Measurements from ENCODE around the gene FBXO48. TPM values are rescaled to one million over a fixed set of nuclear protein-coding genes. Genes with fewer than 3 reads are reported as not detected.

Gene FBXO48
- total and polyA plus RNA-seq, 2 donors (not counting 1 experiment from before 2014, with no cell fraction given), result 0.33 to 0.65 TPM

GRCh38 chr2:68425503-68425902 lies 41.6 kb downstream of the FBXO48 start:
- TF ChIP-seq CTCF (conservative IDR thresholded peaks at IDR 0.05 in 1 of 2, IDR thresholded peaks at IDR 0.05 in 1 of 2; ENCODE audit: low read depth in 1 of 2, low read length in 2 of 2) (no peak), EZH2 (IDR thresholded peaks at IDR 0.05; ENCODE audit: low read length, missing control alignments) (no peak)
- H3K27ac ChIP-seq (ENCODE audit: insufficient read depth, low read length), result no peak overlapping the region

GRCh38 chr2:68423966-68424650 lies 43.0 kb downstream of the FBXO48 start:
- Histone ChIP-seq H3K4me2 (ENCODE audit: extremely low read depth, insufficient read depth, low read length) (no peak overlapping the region), H3K36me3 (ENCODE audit: control insufficient read depth, insufficient read depth, low read length) (no peaks in the 10 kb centered on the region), H3K4me1 (ENCODE audit: control insufficient read depth, extremely low read depth, insufficient read depth, low read length) (no peaks in the 10 kb centered on the region), H3K27me3 (ENCODE audit: control insufficient read depth, insufficient read depth, low read length) (peaks cover 7% of the 10 kb centered on the region), H3K9ac (ENCODE audit: insufficient read depth, low read length) (no peak overlapping the region), H3K79me2 (ENCODE audit: control insufficient read depth, insufficient read depth, low read length) (no peaks in the 10 kb centered on the region), H3K27ac (ENCODE audit: insufficient read depth, low read length) (no peak overlapping the region), H4K20me1 (ENCODE audit: control insufficient read depth, extremely low read depth, insufficient read depth, low read length) (no peaks in the 10 kb centered on the region), H2AFZ (ENCODE audit: low read length) (no peak overlapping the region), H3K9me3 (ENCODE audit: control insufficient read depth, insufficient read depth, low read depth, low read length) (no peaks in the 10 kb centered on the region), H3K4me3 (replicated peaks in 1 of 4; ENCODE audit: control extremely low read depth in 1 of 4, insufficient read depth in 1 of 4, low read depth in 3 of 4, low read length in 4 of 4) (no peak overlapping the region)
- DNase-seq (ENCODE audit: low read depth in 2 of 2), result no peak
- TF ChIP-seq CTCF (conservative IDR thresholded peaks at IDR 0.05 in 1 of 2, IDR thresholded peaks at IDR 0.05 in 1 of 2; ENCODE audit: low read depth in 1 of 2, low read length in 2 of 2) (no peak), EZH2 (IDR thresholded peaks at IDR 0.05; ENCODE audit: low read length, missing control alignments) (no peak)

More at GRCh38 chr2:68425503-68425902, 41.6 kb downstream of the FBXO48 start:
- H3K27me3 ChIP-seq (ENCODE audit: control insufficient read depth, insufficient read depth, low read length), result peaks cover 2% of the 10 kb centered on the region
- H4K20me1 ChIP-seq (ENCODE audit: control insufficient read depth, extremely low read depth, insufficient read depth, low read length), result no peaks in the 10 kb centered on the region
- DNase-seq (ENCODE audit: low read depth in 2 of 2), result no peak
- no peak overlapping the region for H2AFZ ChIP-seq (ENCODE audit: low read length)
- no peaks in the 10 kb centered on the region for H3K4me1 ChIP-seq (ENCODE audit: control insufficient read depth, extremely low read depth, insufficient read depth, low read length)
- no peak overlapping the region for H3K4me3 ChIP-seq (replicated peaks in 1 of 4; ENCODE audit: control extremely low read depth in 1 of 4, insufficient read depth in 1 of 4, low read depth in 3 of 4, low read length in 4 of 4)
- H3K9me3 ChIP-seq (ENCODE audit: control insufficient read depth, insufficient read depth, low read depth, low read length), result no peaks in the 10 kb centered on the region
- no peaks in the 10 kb centered on the region for H3K79me2 ChIP-seq (ENCODE audit: control insufficient read depth, insufficient read depth, low read length)
- no peaks in the 10 kb centered on the region for H3K36me3 ChIP-seq (ENCODE audit: control insufficient read depth, insufficient read depth, low read length)
- H3K9ac ChIP-seq (ENCODE audit: insufficient read depth, low read length), result no peak overlapping the region
- H3K4me2 ChIP-seq (ENCODE audit: extremely low read depth, insufficient read depth, low read length), result no peak overlapping the region

GRCh38 chr2:68420254-68420910 lies 46.7 kb downstream of the FBXO48 start:
- no peak overlapping the region for H3K4me3 ChIP-seq (replicated peaks in 1 of 4; ENCODE audit: control extremely low read depth in 1 of 4, insufficient read depth in 1 of 4, low read depth in 3 of 4, low read length in 4 of 4)
- H4K20me1 ChIP-seq (ENCODE audit: control insufficient read depth, extremely low read depth, insufficient read depth, low read length), result no peaks in the 10 kb centered on the region
- peak in 1 of 2 donors; percentile 67 for DNase-seq (ENCODE audit: low read depth in 2 of 2)
- TF ChIP-seq EZH2 (IDR thresholded peaks at IDR 0.05; ENCODE audit: low read length, missing control alignments) (no peak), CTCF (conservative IDR thresholded peaks at IDR 0.05 in 1 of 2, IDR thresholded peaks at IDR 0.05 in 1 of 2; ENCODE audit: low read depth in 1 of 2, low read length in 2 of 2) (no peak)
- H3K9ac ChIP-seq (ENCODE audit: insufficient read depth, low read length), result no peak overlapping the region
- peaks cover 14% of the 10 kb centered on the region for H3K27me3 ChIP-seq (ENCODE audit: control insufficient read depth, insufficient read depth, low read length)
- H3K79me2 ChIP-seq (ENCODE audit: control insufficient read depth, insufficient read depth, low read length), result no peaks in the 10 kb centered on the region
- no peaks in the 10 kb centered on the region for H3K4me1 ChIP-seq (ENCODE audit: control insufficient read depth, extremely low read depth, insufficient read depth, low read length)
- no peak overlapping the region for H3K4me2 ChIP-seq (ENCODE audit: extremely low read depth, insufficient read depth, low read length)
- H3K9me3 ChIP-seq (ENCODE audit: control insufficient read depth, insufficient read depth, low read depth, low read length), result no peaks in the 10 kb centered on the region
- H3K36me3 ChIP-seq (ENCODE audit: control insufficient read depth, insufficient read depth, low read length), result no peaks in the 10 kb centered on the region
- no peak overlapping the region for H2AFZ ChIP-seq (ENCODE audit: low read length)
- H3K27ac ChIP-seq (ENCODE audit: insufficient read depth, low read length), result no peak overlapping the region

Data from fibroblast of lung (primary cell).